Panc1 (cell line): ENCODE results near the gene OFD1. TPM values are rescaled to one million over a fixed set of nuclear protein-coding genes. Genes with fewer than 3 reads are reported as not detected.

ENCODE experiments used
- ATAC-seq: fragments of 200-7000 bp; cut with Tn5 transposase; 2 replicates; pipeline ENCODE4 v1.9.1; 2020; ENCODE audit warnings: mild to moderate bottlenecking, moderate library complexity
- BruUV-seq: library from RNA; stranded (reverse); fragments of 400-500 nt; replicated peaks from 2 replicates; lab custom pipeline; 2021; lab: Mats Ljungman, UMichigan
- CTCF ChIA-PET: fragments of 300-600 bp; sonication (Branson Sonifier 250); formaldehyde crosslinking; loops from one replicate; lab custom pipeline; 2022; ENCODE audit warnings: antibody characterized with exemption; lab: Charles Lee
- POLR2A ChIA-PET: fragments of 300-600 bp; sonication (Branson Sonifier 250); formaldehyde crosslinking; loops from one replicate; lab custom pipeline; 2022; ENCODE audit warnings: antibody characterized with exemption; lab: Charles Lee
- DNase-seq: peaks from one replicate; pipeline ENCODE4 v3.0.0-alpha.2; 2010; ENCODE audit warnings: low read depth, low spot score
- H3K27ac ChIP-seq: 2 replicates; pipeline ENCODE4 v1.5.1; 2011; ENCODE audit warnings: mild to moderate bottlenecking, low read length, inconsistent platforms
- H3K27me3 ChIP-seq: fragments of 200-500 bp; sonication (Bioruptor generic); 2 replicates; pipeline ENCODE4 v1.6.0; 2014; ENCODE audit warnings: low read length, inconsistent platforms; ENCODE audit not compliant: control insufficient read depth, insufficient read depth
- H3K36me3 ChIP-seq: fragments of 200-500 bp; sonication (Bioruptor generic); 2 replicates; pipeline ENCODE4 v1.5.1; 2014; ENCODE audit warnings: inconsistent platforms, mild to moderate bottlenecking, low read length, moderate library complexity; ENCODE audit not compliant: control insufficient read depth, insufficient read depth
- H3K4me1 ChIP-seq: 2 replicates; pipeline ENCODE4 v1.5.1; 2011; ENCODE audit warnings: inconsistent platforms, mild to moderate bottlenecking, low read length, moderate library complexity; ENCODE audit not compliant: control insufficient read depth, insufficient read depth
- H3K4me3 ChIP-seq, 2 experiments: 2 replicates each; pipeline ENCODE4 v1.5.1; 2011 to 2012; ENCODE audit warnings: low read depth in 2 of 2, low read length in 2 of 2, mild to moderate bottlenecking in 2 of 2, inconsistent platforms in 1 of 2, moderate library complexity in 1 of 2
- H3K9me3 ChIP-seq: fragments of 200-500 bp; sonication (Bioruptor generic); 2 replicates; pipeline ENCODE4 v1.5.1; 2014; ENCODE audit warnings: low read depth, mild to moderate bottlenecking, inconsistent platforms, low read length, moderate library complexity; ENCODE audit not compliant: control insufficient read depth, insufficient read depth
- CTCF ChIP-seq: fragments of 450-650 bp; IDR thresholded peaks from 2 replicates; pipeline ENCODE4 v1.5.1; 2017; ENCODE audit warnings: mild to moderate bottlenecking
- POLR2AphosphoS5 ChIP-seq: IDR thresholded peaks from 2 replicates; pipeline ENCODE4 v1.6.1; 2012; ENCODE audit warnings: mild to moderate bottlenecking, low read depth, low read length, moderate library complexity
- REST ChIP-seq, 2 experiments: IDR thresholded peaks; 2 replicates each; pipeline ENCODE4 v1.6.1; 2011 to 2012; ENCODE audit warnings: low read depth in 2 of 2, control low read depth in 1 of 2, low read length in 1 of 2, mild to moderate bottlenecking in 1 of 2, moderate library complexity in 1 of 2; ENCODE audit not compliant: insufficient read depth in 1 of 2
- SIN3A ChIP-seq: IDR thresholded peaks from 2 replicates; pipeline ENCODE4 v1.6.1; 2012; ENCODE audit warnings: low read depth, mild to moderate bottlenecking, low read length, moderate library complexity, borderline replicate concordance; ENCODE audit not compliant: insufficient read depth
- TCF7L2 ChIP-seq: IDR thresholded peaks from 2 replicates; pipeline ENCODE4 v1.6.1; 2011; ENCODE audit warnings: mild to moderate bottlenecking, low read depth, low read length, inconsistent platforms
- in situ Hi-C: cut with HindIII; loops from 2 replicates; pipeline ENCODE4 v1.10.0; 2016; ENCODE audit warnings: low sequenced_read_pairs, low pct_unique_long_range_greater_than_20kb
- intact Hi-C: fragments of 100-400 bp; cut with micrococcal nuclease; formaldehyde crosslinking; loops from one replicate; pipeline ENCODE4 v1.10.0; 2022; ENCODE audit not compliant: unreplicated experiment
- total RNA-seq: library from RNA; stranded (reverse); gene quantifications from one replicate; pipeline ENCODE4 v1.2.1, GENCODE V29; 2021; ENCODE audit not compliant: unreplicated experiment

OFD1 gene
- total RNA-seq, 1 experiment from 2014 or later = 22.8 TPM

DNA sequence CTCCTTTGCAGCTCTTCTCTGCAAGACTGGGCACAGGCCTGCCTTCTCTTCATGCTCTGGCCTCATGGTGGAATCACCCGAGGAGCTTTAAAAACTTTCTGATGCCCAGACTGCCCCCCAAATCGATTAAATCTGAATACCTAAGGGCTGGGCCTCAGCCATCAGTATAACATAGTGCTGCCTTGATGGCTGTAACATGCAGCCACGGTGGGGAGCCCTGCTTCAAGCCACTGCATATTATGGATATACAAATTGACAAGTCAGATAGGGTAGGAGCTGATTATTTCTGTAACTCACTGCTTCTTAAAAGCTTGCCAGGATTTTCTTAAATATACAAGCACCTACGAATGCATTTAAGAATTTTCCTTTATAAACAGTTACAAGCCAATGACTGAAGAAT lies 41.8 kb downstream of the OFD1 start:
- H3K4me3 ChIP-seq = no peak overlapping the region
- TF ChIP-seq SIN3A = no peak
- TF ChIP-seq REST (IDR thresholded peaks at IDR 0.05; ENCODE audit: insufficient read depth in 1 of 2, low read depth in 2 of 2, low read length in 1 of 2) = no peak
- no peak for TF ChIP-seq POLR2AphosphoS5
- TF ChIP-seq CTCF = no peak
- TF ChIP-seq TCF7L2 = no peak
- H3K36me3 ChIP-seq = peaks cover 3% of the 10 kb centered on the region; the same call in 1 of the 2 replicates
- in situ Hi-C loops (no loop called here), intact Hi-C loops (no loop called here)
- CTCF ChIA-PET = no interaction called here
- BruUV-seq = no TSS peak
- POLR2A ChIA-PET = no interaction called here
- no peak overlapping the region for H3K27ac ChIP-seq
- DNase-seq (no peak), ATAC-seq (no peak)
- H3K9me3 ChIP-seq = no peaks in the 10 kb centered on the region
- no peaks in the 10 kb centered on the region for H3K27me3 ChIP-seq
- no peaks in the 10 kb centered on the region for H3K4me1 ChIP-seq

DNA sequence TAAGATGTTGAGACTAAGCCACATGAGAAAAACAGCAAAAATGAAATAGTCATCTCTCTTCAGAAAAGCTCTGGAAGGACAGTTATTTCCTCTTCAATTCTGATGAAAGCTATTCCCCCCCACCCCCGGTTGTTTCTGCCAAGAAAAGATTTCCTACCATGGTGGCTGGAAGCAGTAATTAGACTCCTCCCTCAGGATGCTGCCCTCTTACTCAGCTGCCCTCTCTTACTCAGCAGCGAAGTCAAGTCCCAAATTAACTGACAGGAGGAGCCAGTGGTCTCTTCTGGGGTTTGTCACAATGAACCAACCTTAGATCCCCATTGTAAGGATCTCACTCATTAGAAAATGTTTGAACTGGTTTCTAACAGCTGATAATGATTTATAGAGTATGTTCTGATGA lies 44.4 kb downstream of the OFD1 start:
- ChIA-PET POLR2A (no interaction called here), CTCF (no interaction called here)
- H3K4me3 ChIP-seq = no peak overlapping the region
- in situ Hi-C loops (no loop called here), intact Hi-C loops (no loop called here)
- TF ChIP-seq SIN3A (no peak), CTCF (no peak), POLR2AphosphoS5 (no peak)
- DNase-seq (no peak), ATAC-seq (no peak)
- no peaks in the 10 kb centered on the region for H3K27me3 ChIP-seq
- H3K4me1 ChIP-seq = no peaks in the 10 kb centered on the region
- no peaks in the 10 kb centered on the region for H3K9me3 ChIP-seq
- BruUV-seq = no TSS peak
- H3K27ac ChIP-seq = no peak overlapping the region
- H3K36me3 ChIP-seq = no peaks in the 10 kb centered on the region; the same call in 1 of the 2 replicates
